ENCODE results near the gene ALG8. TPM values are rescaled to one million over a fixed set of nuclear protein-coding genes. Genes with fewer than 3 reads are reported as not detected.

ALG8 gene
- 10 to 100 TPM; 43.4 to 46.9 TPM for total RNA-seq
- polyA plus RNA-seq, result 48.9 TPM

- Mint-ChIP-seq H3K4me1 (peaks cover 35 to 46% (median 44%) of the 10 kb centered on the region in 3 donors), H3K36me3 (peaks cover 2 to 38% (median 6%) of the 10 kb centered on the region in 3 donors), H3K27ac (peak within 1 kb of the TSS; percentile 87 to 98 (median 94)), H3K9me3 (no peaks in the 10 kb centered on the region), H3K27me3 (peaks cover 0 to 1% of the 10 kb centered on the region in 2 donors), H3K4me3 (peak within 1 kb of the TSS; percentile 90 to 99 (median 95))
- Histone ChIP-seq H3K4me1 (ENCODE audit: insufficient read depth, low read length) (peaks cover 11% of the 10 kb centered on the region), H3K27me3 (ENCODE audit: insufficient read depth, low read length, poor library complexity, severe bottlenecking) (no peaks in the 10 kb centered on the region), H3K4me3 (ENCODE audit: low read length) (peak within 1 kb of the TSS; percentile 75), H3K27ac (ENCODE audit: low read depth, low read length) (peak within 1 kb of the TSS; percentile 79), H3K36me3 (ENCODE audit: insufficient read depth, low read length) (no peaks in the 10 kb centered on the region), H3K9me3 (ENCODE audit: low read length) (no peaks in the 10 kb centered on the region)
- CTCF ChIA-PET, result interaction anchor here (0.9 to 1.9 kb wide), 8 partner anchors 8 to 425 kb away, joined by 3 to 8 read pairs (median 4); partner anchors contain the start of gene INTS4
- peak; percentile 93 to 97 (median 95) for DNase-seq
- POLR2A ChIA-PET, result interaction anchor here (0.5 to 1.5 kb wide), 8 partner anchors 37 to 435 kb away, joined by 3 to 7 read pairs (median 4); partner anchors contain the start of genes GAB2, INTS4, KCTD21 and NARS2
Observed at GRCh38 chr11:78139422-78140391, at the start of gene ALG8. ALG8 (minus strand) TSS chr11:78139626; CDS start chr11:78139588, 38 bp downstream.

DNA sequence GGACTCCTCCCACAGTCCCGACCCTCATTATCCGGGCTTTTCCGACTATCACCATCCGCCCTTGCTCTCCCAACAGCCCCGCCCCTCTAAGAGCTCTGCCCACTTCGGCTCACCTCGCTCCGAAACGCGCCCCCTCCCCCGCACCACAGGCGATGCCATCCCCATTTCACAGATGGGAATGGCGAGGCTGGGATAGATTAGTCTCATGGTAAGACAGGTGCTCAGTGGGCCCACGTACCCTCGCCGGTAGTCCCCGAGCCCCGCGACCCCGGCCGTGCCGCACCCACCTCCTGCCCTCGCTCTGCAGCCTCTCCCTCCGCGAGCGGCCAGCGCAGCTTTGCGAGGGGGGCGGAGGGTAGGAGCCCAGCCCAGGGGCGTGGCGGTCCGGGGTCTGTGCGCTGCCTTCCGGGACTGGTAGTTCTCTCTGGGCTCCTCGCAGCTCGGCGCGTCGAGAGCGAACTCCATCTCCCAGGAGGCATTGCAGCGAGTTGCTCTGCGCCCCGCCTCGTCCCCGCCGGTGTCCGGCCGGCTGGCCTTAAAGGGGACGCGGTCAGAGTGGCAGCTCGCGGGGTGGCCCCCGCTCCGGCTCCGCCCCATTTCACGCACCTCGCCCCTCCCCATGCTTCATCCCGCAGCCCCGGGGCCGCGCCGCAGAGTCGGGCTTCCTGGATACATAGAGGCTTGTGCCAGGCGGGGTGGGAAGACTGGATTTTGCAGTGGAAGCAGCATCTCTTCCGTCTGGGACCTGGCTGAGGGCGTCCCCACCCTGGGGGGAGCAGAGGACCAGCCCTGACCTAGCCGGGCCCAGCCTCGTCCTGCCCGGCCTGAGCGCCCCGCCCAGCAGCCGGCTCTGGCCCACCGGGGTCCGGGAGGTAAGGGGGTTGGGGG, 49.1 kb upstream of the ALG8 start, which contains the start of the genes KCTD21 and USP35:
Gene KCTD21 (minus strand): TSS at position 341 of the 888 bp plus-strand sequence. CDS start 14,072 bp downstream, outside the sequence.
Gene USP35 (plus strand): TSS at position 634 of the 888 bp plus-strand sequence. CDS start 7,327 bp downstream, outside the sequence.
- peaks cover 0 to 9% (median 0%) of the 10 kb centered on the region in 3 donors for H3K36me3 Mint-ChIP-seq
- Histone ChIP-seq H3K36me3 (ENCODE audit: insufficient read depth, low read length) (no peaks in the 10 kb centered on the region), H3K9me3 (ENCODE audit: low read length) (no peaks in the 10 kb centered on the region), H3K4me1 (ENCODE audit: insufficient read depth, low read length) (peaks cover 38% of the 10 kb centered on the region), H3K4me3 (ENCODE audit: low read length) (peak within 1 kb of the TSS; percentile 97), H3K27ac (ENCODE audit: low read depth, low read length) (peak within 1 kb of the TSS; percentile 72), H3K27me3 (ENCODE audit: insufficient read depth, low read length, poor library complexity, severe bottlenecking) (no peaks in the 10 kb centered on the region)
- peak within 1 kb of the TSS; percentile 96 to 100 (median 99) for H3K4me3 Mint-ChIP-seq
- H3K27ac Mint-ChIP-seq, result peak within 1 kb of the TSS; percentile 85 to 100 (median 98)
- peak; percentile 83 to 93 (median 86) for DNase-seq
- H3K27me3 Mint-ChIP-seq, result peaks cover 0 to 1% of the 10 kb centered on the region in 2 donors
- H3K9me3 Mint-ChIP-seq, result no peaks in the 10 kb centered on the region
- CTCF ChIA-PET, result interaction anchor here (1.0 to 2.1 kb wide), 6 partner anchors 12 to 194 kb away, joined by 3 to 6 read pairs (median 4); partner anchors contain the start of gene INTS4
- POLR2A ChIA-PET, result interaction anchor here (1.1 to 3.4 kb wide), 4 partner anchors 14 to 194 kb away, joined by 3 to 12 read pairs (median 6); partner anchors contain the start of genes ALG8 and INTS4
- peaks cover 37 to 63% (median 52%) of the 10 kb centered on the region in 3 donors for H3K4me1 Mint-ChIP-seq

DNA sequence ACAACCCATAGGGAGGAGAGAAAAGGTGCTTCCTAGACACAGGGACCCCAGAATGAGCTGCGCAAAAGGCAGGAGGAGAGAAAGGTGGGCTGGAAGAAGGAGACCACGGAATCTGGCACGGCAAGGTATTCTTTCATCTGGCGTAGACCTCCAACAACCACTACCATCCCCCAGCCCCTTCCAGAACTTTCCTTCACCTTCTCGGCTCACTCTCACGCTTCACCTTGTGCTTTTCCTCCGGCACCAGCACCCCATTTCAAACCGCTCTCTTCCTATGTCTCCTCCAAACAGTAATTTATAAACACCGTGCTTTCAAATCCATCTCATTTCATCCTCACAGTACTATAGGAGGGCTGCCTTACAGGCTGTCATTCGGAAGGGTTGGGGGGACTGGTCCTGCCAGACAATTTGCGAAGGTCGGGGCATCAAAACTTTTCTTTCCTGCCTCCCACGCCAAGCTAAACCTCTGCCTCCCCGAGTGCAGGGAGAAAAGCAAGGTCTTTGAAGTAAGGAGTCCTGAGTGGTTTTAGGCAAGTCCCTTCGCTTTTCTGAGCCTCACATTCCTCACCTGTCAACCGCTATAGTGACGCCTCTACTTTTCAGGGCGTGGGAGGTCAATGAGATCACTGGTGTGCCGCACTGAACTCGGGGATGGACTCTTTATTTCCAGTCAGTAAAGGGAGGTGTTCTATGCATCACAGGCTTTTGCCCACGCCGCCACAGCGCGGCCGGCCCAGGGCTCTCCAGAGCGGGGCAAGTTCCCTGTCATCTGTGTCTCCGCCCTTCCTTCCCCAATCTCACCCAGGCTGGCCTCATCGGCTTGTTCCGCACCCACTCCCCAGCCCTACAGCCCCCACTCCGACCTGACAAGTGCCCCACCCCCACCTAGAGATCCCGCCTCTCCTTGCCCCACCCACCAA, 48.2 kb upstream of the ALG8 start:
- H3K9me3 ChIP-seq (ENCODE audit: low read length), result no peaks in the 10 kb centered on the region
- Mint-ChIP-seq H3K36me3 (peaks cover 0 to 13% (median 0%) of the 10 kb centered on the region in 3 donors), H3K27me3 (peaks cover 0 to 1% of the 10 kb centered on the region in 2 donors), H3K4me3 (peak overlapping the region; percentile 96 to 100 (median 99)), H3K9me3 (no peaks in the 10 kb centered on the region), H3K27ac (peak overlapping the region; percentile 85 to 100 (median 98)), H3K4me1 (peaks cover 32 to 59% (median 45%) of the 10 kb centered on the region in 3 donors)
- CTCF ChIA-PET, result interaction anchor here (1.0 to 2.1 kb wide), 4 partner anchors 13 to 193 kb away, joined by 3 to 6 read pairs (median 4); partner anchors contain the start of gene INTS4
- DNase-seq, result peak in 3 of 5 donors; percentile 69 to 78 (median 70)
- H3K36me3 ChIP-seq (ENCODE audit: insufficient read depth, low read length), result no peaks in the 10 kb centered on the region
- POLR2A ChIA-PET, result interaction anchor here (1.1 to 3.4 kb wide), 4 partner anchors 15 to 193 kb away, joined by 3 to 12 read pairs (median 6); partner anchors contain the start of genes ALG8 and INTS4
- H3K4me3 ChIP-seq (ENCODE audit: low read length), result peak overlapping the region; percentile 97
- no peaks in the 10 kb centered on the region for H3K27me3 ChIP-seq (ENCODE audit: insufficient read depth, low read length, poor library complexity, severe bottlenecking)
- H3K27ac ChIP-seq (ENCODE audit: low read depth, low read length), result peak overlapping the region; percentile 72
- peaks cover 35% of the 10 kb centered on the region for H3K4me1 ChIP-seq (ENCODE audit: insufficient read depth, low read length)

DNA sequence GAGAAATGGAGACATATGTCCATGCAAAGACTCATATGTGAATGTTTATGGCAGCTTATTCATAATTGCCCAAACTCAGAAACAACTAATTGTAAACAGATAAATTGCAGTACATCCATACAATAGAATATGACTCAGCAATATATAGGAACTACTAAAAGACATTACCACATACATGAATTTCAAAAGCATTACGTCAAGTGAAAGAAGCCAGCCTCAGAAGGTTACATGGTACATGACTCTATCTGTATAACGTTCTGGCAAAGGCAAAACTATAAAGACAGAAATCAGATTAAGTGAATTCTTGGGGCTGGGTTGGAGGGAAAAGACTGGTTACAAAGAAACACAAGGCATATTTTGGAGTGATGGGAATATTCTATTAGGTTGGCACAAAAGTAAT, 41.8 kb upstream of the ALG8 start:
- ChIA-PET POLR2A (no interaction called here), CTCF (no interaction called here)
- Mint-ChIP-seq H3K4me3 (no peak overlapping the region), H3K36me3 (peaks cover 2 to 18% (median 11%) of the 10 kb centered on the region in 3 donors), H3K4me1 (peaks cover 0 to 11% (median 5%) of the 10 kb centered on the region in 3 donors), H3K9me3 (no peaks in the 10 kb centered on the region), H3K27ac (peak overlapping the region in 2 of 8 donors; percentile 4 to 38), H3K27me3 (no peaks in the 10 kb centered on the region)
- no peaks in the 10 kb centered on the region for H3K36me3 ChIP-seq (ENCODE audit: insufficient read depth, low read length)
- H3K4me1 ChIP-seq (ENCODE audit: insufficient read depth, low read length), result no peaks in the 10 kb centered on the region
- no peak overlapping the region for H3K4me3 ChIP-seq (ENCODE audit: low read length)
- no peaks in the 10 kb centered on the region for H3K9me3 ChIP-seq (ENCODE audit: low read length)
- no peaks in the 10 kb centered on the region for H3K27me3 ChIP-seq (ENCODE audit: insufficient read depth, low read length, poor library complexity, severe bottlenecking)
- H3K27ac ChIP-seq (ENCODE audit: low read depth, low read length), result no peak overlapping the region
- DNase-seq, result no peak

GRCh38 chr11:78180751-78181150, 41.3 kb upstream of the ALG8 start:
- Mint-ChIP-seq H3K27ac (peak overlapping the region in 2 of 8 donors; percentile 4 to 73), H3K4me3 (no peak overlapping the region), H3K9me3 (no peaks in the 10 kb centered on the region), H3K36me3 (peaks cover 4 to 18% (median 14%) of the 10 kb centered on the region in 3 donors), H3K4me1 (peaks cover 0 to 11% (median 5%) of the 10 kb centered on the region in 3 donors), H3K27me3 (no peaks in the 10 kb centered on the region)
- DNase-seq, result peak in 1 of 5 donors; percentile 1
- Histone ChIP-seq H3K36me3 (ENCODE audit: insufficient read depth, low read length) (no peaks in the 10 kb centered on the region), H3K9me3 (ENCODE audit: low read length) (no peaks in the 10 kb centered on the region), H3K27ac (ENCODE audit: low read depth, low read length) (no peak overlapping the region), H3K4me1 (ENCODE audit: insufficient read depth, low read length) (no peaks in the 10 kb centered on the region), H3K27me3 (ENCODE audit: insufficient read depth, low read length, poor library complexity, severe bottlenecking) (no peaks in the 10 kb centered on the region), H3K4me3 (ENCODE audit: low read length) (no peak overlapping the region)
- CTCF ChIA-PET, result no interaction called here
- POLR2A ChIA-PET, result no interaction called here

DNA sequence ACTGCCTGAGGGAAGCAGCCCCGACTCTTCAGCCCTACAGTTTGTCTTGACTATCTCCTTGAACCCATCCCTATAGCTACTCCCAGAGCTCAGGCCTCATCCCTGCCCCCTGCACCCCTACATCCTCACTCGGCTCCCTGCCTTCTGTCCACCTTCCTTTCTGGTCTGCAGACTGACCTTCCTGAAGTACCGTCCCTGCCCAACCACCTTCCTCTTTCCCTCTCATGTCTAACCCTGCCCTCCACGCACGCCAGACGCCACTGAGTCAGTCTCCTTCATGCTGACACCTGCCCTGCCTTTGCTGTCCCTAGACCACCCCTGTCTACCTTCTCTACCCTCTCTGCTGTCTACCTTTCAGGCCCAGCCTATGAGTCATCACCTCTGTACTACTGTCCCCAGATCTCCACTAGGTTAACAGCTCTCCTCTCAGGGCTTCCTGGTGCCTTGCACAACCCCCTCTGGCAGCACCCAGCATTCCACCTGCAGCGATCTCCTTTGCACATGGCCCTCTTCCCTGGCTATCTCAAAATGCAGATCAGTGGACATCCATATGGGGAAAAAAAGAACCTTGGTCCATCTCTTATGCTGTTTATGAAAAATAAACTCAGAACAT, 40.1 kb upstream of the ALG8 start:
- H3K4me1 ChIP-seq (ENCODE audit: insufficient read depth, low read length), result no peaks in the 10 kb centered on the region
- ChIA-PET CTCF (interaction anchor here (0.5 kb wide), 1 partner anchor 32 kb away, joined by 3 read pairs; no protein-coding TSS in a partner anchor), POLR2A (no interaction called here)
- H3K9me3 ChIP-seq (ENCODE audit: low read length), result no peaks in the 10 kb centered on the region
- H3K27me3 Mint-ChIP-seq, result no peaks in the 10 kb centered on the region
- H3K36me3 Mint-ChIP-seq, result peaks cover 6 to 20% (median 14%) of the 10 kb centered on the region in 3 donors
- no peak overlapping the region for H3K4me3 ChIP-seq (ENCODE audit: low read length)
- H3K27ac Mint-ChIP-seq, result peak overlapping the region in 2 of 8 donors; percentile 13 to 48
- peaks cover 0 to 11% (median 5%) of the 10 kb centered on the region in 3 donors for H3K4me1 Mint-ChIP-seq
- no peaks in the 10 kb centered on the region for H3K27me3 ChIP-seq (ENCODE audit: insufficient read depth, low read length, poor library complexity, severe bottlenecking)
- no peak overlapping the region for H3K27ac ChIP-seq (ENCODE audit: low read depth, low read length)
- no peaks in the 10 kb centered on the region for H3K9me3 Mint-ChIP-seq
- H3K36me3 ChIP-seq (ENCODE audit: insufficient read depth, low read length), result no peaks in the 10 kb centered on the region
- DNase-seq, result peak in 1 of 5 donors; percentile 35
- no peak overlapping the region for H3K4me3 Mint-ChIP-seq
